OCI-LY7 (cell line): ENCODE results near the gene CNOT4. TPM values are rescaled to one million over a fixed set of nuclear protein-coding genes. Genes with fewer than 3 reads are reported as not detected.

ENCODE experiments used
- BruUV-seq: library from RNA; stranded (reverse); fragments of 400-500 nt; replicated peaks from 2 replicates; lab custom pipeline; 2021; lab: Mats Ljungman, UMichigan
- CTCF ChIA-PET: fragments of 300-600 bp; sonication (Branson Sonifier 250); formaldehyde crosslinking; loops from one replicate; lab custom pipeline; 2022; ENCODE audit warnings: antibody characterized with exemption; ENCODE audit not compliant: unreplicated experiment; lab: Charles Lee
- POLR2A ChIA-PET: fragments of 300-600 bp; sonication (Branson Sonifier 250); formaldehyde crosslinking; loops from one replicate; lab custom pipeline; 2022; ENCODE audit warnings: antibody characterized with exemption; lab: Charles Lee
- DNase-seq: peaks from one replicate; pipeline ENCODE4 v3.0.0-alpha.2; 2015; ENCODE audit warnings: low spot score
- H2AFZ ChIP-seq: fragments of 200-600 bp; sonication (generic), shearing (Covaris generic); 2 replicates; pipeline ENCODE4 v1.6.1; 2014; ENCODE audit warnings: mild to moderate bottlenecking, antibody characterized with exemption, low read length, moderate library complexity
- H3K27ac ChIP-seq: fragments of 200-600 bp; sonication (generic); 2 replicates; pipeline ENCODE4 v1.5.1; 2014; ENCODE audit warnings: mixed run types, low read depth, mild to moderate bottlenecking, moderate library complexity, low read length, inconsistent platforms; ENCODE audit not compliant: poor library complexity, severe bottlenecking
- H3K36me3 ChIP-seq: fragments of 200-600 bp; sonication (generic); 2 replicates; pipeline ENCODE4 v1.6.1; 2014; ENCODE audit warnings: mild to moderate bottlenecking, antibody characterized with exemption, low read length, moderate library complexity, mixed read lengths; ENCODE audit not compliant: insufficient read depth
- H3K4me1 ChIP-seq: fragments of 200-600 bp; sonication (generic); 2 replicates; pipeline ENCODE4 v1.5.1; 2014; ENCODE audit warnings: mild to moderate bottlenecking, low read length; ENCODE audit not compliant: insufficient read depth, poor library complexity, severe bottlenecking
- H3K4me2 ChIP-seq: fragments of 200-600 bp; sonication (generic); 2 replicates; pipeline ENCODE4 v1.6.1; 2014; ENCODE audit warnings: mild to moderate bottlenecking, low read length
- H3K4me3 ChIP-seq: fragments of 200-600 bp; sonication (generic); 2 replicates; pipeline ENCODE4 v1.5.1; 2014; ENCODE audit warnings: mild to moderate bottlenecking, low read depth, low read length; ENCODE audit not compliant: poor library complexity, severe bottlenecking
- H3K79me2 ChIP-seq: fragments of 200-600 bp; sonication (generic); 2 replicates; pipeline ENCODE4 v1.6.1; 2016; ENCODE audit warnings: low read depth, mild to moderate bottlenecking, low read length, moderate library complexity, mixed read lengths; ENCODE audit not compliant: insufficient read depth
- H3K9me2 ChIP-seq: fragments of 200-600 bp; sonication (generic); 2 replicates; pipeline ENCODE4 v1.6.1; 2016; ENCODE audit warnings: mild to moderate bottlenecking, low read length, mixed read lengths; ENCODE audit not compliant: insufficient read depth
- H3K9me3 ChIP-seq: fragments of 200-600 bp; sonication (generic); 2 replicates; pipeline ENCODE4 v1.6.1; 2014; ENCODE audit warnings: mild to moderate bottlenecking, mixed run types, low read length, mixed read lengths
- H4K20me1 ChIP-seq: fragments of 200-600 bp; sonication (generic); 2 replicates; pipeline ENCODE4 v1.6.1; 2014; ENCODE audit warnings: mild to moderate bottlenecking, antibody characterized with exemption, low read length, moderate library complexity, mixed read lengths; ENCODE audit not compliant: insufficient read depth
- EZH2phosphoT487 ChIP-seq: fragments of 200-600 bp; sonication (generic); IDR thresholded peaks from 2 replicates; pipeline ENCODE4 v1.6.1; 2018; ENCODE audit warnings: low read depth, borderline replicate concordance, mild to moderate bottlenecking, mixed run types, antibody characterized with exemption, low read length, moderate library complexity, mixed read lengths
- intact Hi-C: fragments of 100-400 bp; cut with micrococcal nuclease; formaldehyde crosslinking; loops from one replicate; pipeline ENCODE4 v1.10.0; 2022; ENCODE audit not compliant: unreplicated experiment
- total RNA-seq, 2 experiments: library from RNA; depleted of rRNA in 1 of 2; stranded (reverse); fragments of >200 nt in 1 of 2; shearing (Covaris generic) in 1 of 2; gene quantifications; 2 replicates each; pipeline ENCODE4 v1.2.3, GENCODE V29; 2014 to 2022
- TF ChIP-seq, protein P1 (sequence below): fragments of 200-600 bp; sonication (generic); conservative IDR thresholded peaks from 2 replicates; pipeline ENCODE4 v1.5.1; 2014; ENCODE audit warnings: mild to moderate bottlenecking, antibody characterized with exemption, low read length, moderate library complexity, mixed read lengths

Gene CNOT4
- total RNA-seq, 2 experiments from 2014 or later: 18.7 to 21.9 TPM

DNA sequence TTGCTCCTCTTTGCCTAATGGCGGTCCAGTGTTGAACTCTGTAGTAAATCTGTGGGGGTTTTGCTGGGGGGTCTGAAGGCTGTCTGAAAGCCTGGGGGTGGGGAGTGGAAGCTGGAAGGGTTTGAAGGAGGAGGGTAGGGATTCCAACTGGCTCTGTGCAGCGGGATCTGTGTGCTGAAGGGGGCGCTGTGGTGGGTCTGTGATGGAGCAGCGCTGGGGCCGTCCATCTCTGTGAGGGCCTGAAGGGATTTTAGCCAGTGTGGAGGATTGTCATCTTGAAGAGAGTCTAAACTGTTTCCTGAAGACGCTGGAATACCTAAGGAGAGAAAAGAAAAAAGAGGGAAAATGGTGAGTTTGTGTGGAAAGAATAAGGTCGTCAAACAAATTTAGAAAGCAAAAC is 147.0 kb downstream of the CNOT4 start:
- Histone ChIP-seq H3K79me2 (no peaks in the 10 kb centered on the region), H3K4me1 (no peaks in the 10 kb centered on the region), H4K20me1 (no peaks in the 10 kb centered on the region), H3K9me2 (no peaks in the 10 kb centered on the region), H3K36me3 (peaks cover 24% of the 10 kb centered on the region; the same call in 1 of the 2 replicates), H3K4me2 (no peak overlapping the region), H3K4me3 (no peak overlapping the region), H3K27ac (no peak overlapping the region), H3K9me3 (no peaks in the 10 kb centered on the region), H2AFZ (no peak overlapping the region)
- ChIA-PET CTCF (no interaction called here), POLR2A (interaction anchor here (0.6 kb wide), 1 partner anchor 313 kb away, joined by 3 read pairs; no protein-coding TSS in a partner anchor)
- no TSS peak for BruUV-seq
- intact Hi-C loops: no loop called here
- no peak for DNase-seq
- TF ChIP-seq, protein P1, sequence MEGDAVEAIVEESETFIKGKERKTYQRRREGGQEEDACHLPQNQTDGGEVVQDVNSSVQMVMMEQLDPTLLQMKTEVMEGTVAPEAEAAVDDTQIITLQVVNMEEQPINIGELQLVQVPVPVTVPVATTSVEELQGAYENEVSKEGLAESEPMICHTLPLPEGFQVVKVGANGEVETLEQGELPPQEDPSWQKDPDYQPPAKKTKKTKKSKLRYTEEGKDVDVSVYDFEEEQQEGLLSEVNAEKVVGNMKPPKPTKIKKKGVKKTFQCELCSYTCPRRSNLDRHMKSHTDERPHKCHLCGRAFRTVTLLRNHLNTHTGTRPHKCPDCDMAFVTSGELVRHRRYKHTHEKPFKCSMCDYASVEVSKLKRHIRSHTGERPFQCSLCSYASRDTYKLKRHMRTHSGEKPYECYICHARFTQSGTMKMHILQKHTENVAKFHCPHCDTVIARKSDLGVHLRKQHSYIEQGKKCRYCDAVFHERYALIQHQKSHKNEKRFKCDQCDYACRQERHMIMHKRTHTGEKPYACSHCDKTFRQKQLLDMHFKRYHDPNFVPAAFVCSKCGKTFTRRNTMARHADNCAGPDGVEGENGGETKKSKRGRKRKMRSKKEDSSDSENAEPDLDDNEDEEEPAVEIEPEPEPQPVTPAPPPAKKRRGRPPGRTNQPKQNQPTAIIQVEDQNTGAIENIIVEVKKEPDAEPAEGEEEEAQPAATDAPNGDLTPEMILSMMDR: peak; percentile 57
- TF ChIP-seq EZH2phosphoT487: no peak

DNA sequence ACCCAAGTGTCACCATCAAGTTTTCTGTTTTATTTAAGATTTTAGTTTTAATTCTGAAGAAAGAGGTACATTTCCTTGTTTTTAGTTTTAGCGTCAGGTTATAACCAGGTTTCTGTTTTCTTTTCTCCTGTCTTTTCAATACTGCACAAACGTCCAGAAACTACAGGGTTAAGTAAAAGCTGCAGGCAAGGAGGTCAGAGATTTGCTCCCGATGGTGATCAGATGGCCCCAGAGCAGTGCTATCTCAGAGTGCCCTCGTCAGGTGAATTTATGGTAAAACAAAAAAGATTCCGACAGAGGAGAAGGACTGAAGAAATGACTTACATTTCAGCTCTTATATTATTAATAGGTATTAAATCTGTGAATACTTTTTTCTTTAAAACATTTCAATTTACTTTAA is 148.1 kb downstream of the CNOT4 start:
- Histone ChIP-seq H2AFZ (no peak overlapping the region), H3K9me3 (no peaks in the 10 kb centered on the region), H3K4me2 (no peak overlapping the region), H3K79me2 (no peaks in the 10 kb centered on the region), H3K4me1 (no peaks in the 10 kb centered on the region), H4K20me1 (no peaks in the 10 kb centered on the region), H3K27ac (no peak overlapping the region), H3K9me2 (no peaks in the 10 kb centered on the region), H3K36me3 (peaks cover 24% of the 10 kb centered on the region; the same call in 1 of the 2 replicates), H3K4me3 (no peak overlapping the region)
- CTCF ChIA-PET: no interaction called here
- intact Hi-C loops: no loop called here
- no peak for DNase-seq
- POLR2A ChIA-PET: no interaction called here
- TF ChIP-seq, protein P1: no peak
- no peak for TF ChIP-seq EZH2phosphoT487
- no TSS peak for BruUV-seq

GRCh38 chr7:135359615-135360014 is 150.3 kb downstream of the CNOT4 start:
- ChIA-PET POLR2A (interaction anchor here (0.6 to 1.1 kb wide), 7 partner anchors 17 to 712 kb away, joined by 3 to 6 read pairs (median 3); no protein-coding TSS in a partner anchor), CTCF (no interaction called here)
- no peak overlapping the region for H2AFZ ChIP-seq
- BruUV-seq: no TSS peak
- H4K20me1 ChIP-seq: no peaks in the 10 kb centered on the region
- no peaks in the 10 kb centered on the region for H3K4me1 ChIP-seq
- H3K36me3 ChIP-seq: peaks cover 24% of the 10 kb centered on the region; the same call in 1 of the 2 replicates
- no peaks in the 10 kb centered on the region for H3K9me2 ChIP-seq
- H3K4me2 ChIP-seq: no peak overlapping the region
- H3K79me2 ChIP-seq: no peaks in the 10 kb centered on the region
- no peak overlapping the region for H3K4me3 ChIP-seq
- H3K27ac ChIP-seq: no peak overlapping the region
- no peak for DNase-seq
- intact Hi-C loops: no loop called here
- TF ChIP-seq, protein P1: no peak
- no peak for TF ChIP-seq EZH2phosphoT487
- H3K9me3 ChIP-seq: no peaks in the 10 kb centered on the region
